Mammary epithelial cell (primary cell): Measurements from ENCODE around the gene THADA.

Experiments
- EZH2 ChIP-seq: IDR thresholded peaks from 2 replicates; pipeline ENCODE4 v1.6.1; 2012; ENCODE audit warnings: low read length, inconsistent platforms, borderline replicate concordance
- TF ChIP-seq, protein P1 (sequence below), 2 donors: IDR thresholded peaks in 1 of 2; conservative IDR thresholded peaks in 1 of 2; 2 replicates each; pipeline ENCODE4 v1.5.1; 2011 to 2012; ENCODE audit warnings: inconsistent platforms in 2 of 2, low read length in 2 of 2, mild to moderate bottlenecking in 2 of 2, control low read depth in 1 of 2, low read depth in 1 of 2; ENCODE audit not compliant: insufficient read depth in 1 of 2; ENCODE audit errors: extremely low read depth in 1 of 2

DNA sequence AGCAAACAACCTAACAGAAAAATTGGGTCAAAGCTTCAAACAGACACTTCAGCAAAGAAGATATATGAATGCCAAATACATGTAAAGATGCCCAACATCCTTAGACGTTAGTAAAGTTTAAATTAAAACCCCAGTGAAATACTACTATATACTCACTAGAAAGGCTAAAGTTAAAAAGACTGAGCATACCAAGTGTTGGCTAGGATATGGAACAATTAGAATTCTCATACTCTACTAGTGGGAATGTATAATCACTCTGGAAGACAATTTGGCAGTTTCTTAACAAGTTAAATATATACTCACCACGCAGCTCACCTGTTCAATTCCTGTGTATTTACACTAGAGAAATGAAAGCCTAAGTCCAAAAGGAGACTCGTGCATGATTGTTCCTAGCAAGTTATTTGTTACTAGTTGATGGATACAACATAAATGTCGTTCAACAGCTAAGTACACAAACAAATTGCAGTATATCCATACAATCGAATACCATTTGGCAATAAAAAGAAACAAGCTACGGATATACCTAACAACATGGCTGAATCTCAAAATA lies 185.7 kb downstream of the THADA start:
- TF ChIP-seq, protein P1, sequence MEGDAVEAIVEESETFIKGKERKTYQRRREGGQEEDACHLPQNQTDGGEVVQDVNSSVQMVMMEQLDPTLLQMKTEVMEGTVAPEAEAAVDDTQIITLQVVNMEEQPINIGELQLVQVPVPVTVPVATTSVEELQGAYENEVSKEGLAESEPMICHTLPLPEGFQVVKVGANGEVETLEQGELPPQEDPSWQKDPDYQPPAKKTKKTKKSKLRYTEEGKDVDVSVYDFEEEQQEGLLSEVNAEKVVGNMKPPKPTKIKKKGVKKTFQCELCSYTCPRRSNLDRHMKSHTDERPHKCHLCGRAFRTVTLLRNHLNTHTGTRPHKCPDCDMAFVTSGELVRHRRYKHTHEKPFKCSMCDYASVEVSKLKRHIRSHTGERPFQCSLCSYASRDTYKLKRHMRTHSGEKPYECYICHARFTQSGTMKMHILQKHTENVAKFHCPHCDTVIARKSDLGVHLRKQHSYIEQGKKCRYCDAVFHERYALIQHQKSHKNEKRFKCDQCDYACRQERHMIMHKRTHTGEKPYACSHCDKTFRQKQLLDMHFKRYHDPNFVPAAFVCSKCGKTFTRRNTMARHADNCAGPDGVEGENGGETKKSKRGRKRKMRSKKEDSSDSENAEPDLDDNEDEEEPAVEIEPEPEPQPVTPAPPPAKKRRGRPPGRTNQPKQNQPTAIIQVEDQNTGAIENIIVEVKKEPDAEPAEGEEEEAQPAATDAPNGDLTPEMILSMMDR (conservative IDR thresholded peaks at IDR 0.05 in 1 of 2, IDR thresholded peaks at IDR 0.05 in 1 of 2; ENCODE audit: extremely low read depth in 1 of 2, insufficient read depth in 1 of 2, low read depth in 1 of 2, low read length in 2 of 2), result no peak
- TF ChIP-seq EZH2, result no peak
